BJ (cell line): ENCODE results near the gene ANKS3. TPM values are rescaled to one million over a fixed set of nuclear protein-coding genes. Genes with fewer than 3 reads are reported as not detected.

Source experiments
- CTCF ChIA-PET: fragments of 350-600 bp; formaldehyde crosslinking; extraction: SDS; loops from one replicate; lab custom pipeline; 2021; ENCODE audit warnings: antibody characterized with exemption, inconsistent platforms; lab: Yijun Ruan, JAX
- POLR2A ChIA-PET: fragments of 300-600 bp; sonication (Branson Sonifier 250); formaldehyde crosslinking; extraction: SDS; loops from one replicate; lab custom pipeline; 2021; ENCODE audit warnings: antibody characterized with exemption; lab: Charles Lee
- DNase-seq: peaks from one replicate; pipeline ENCODE4 v3.0.0-alpha.2; 2011; ENCODE audit warnings: low read depth
- H3K27me3 ChIP-seq: 2 replicates; pipeline ENCODE4 v1.6.0; 2011; ENCODE audit warnings: low read length; ENCODE audit not compliant: control insufficient read depth, insufficient read depth
- H3K36me3 ChIP-seq: 2 replicates; pipeline ENCODE4 v1.5.1; 2011; ENCODE audit warnings: low read length; ENCODE audit not compliant: control insufficient read depth, insufficient read depth
- H3K4me3 ChIP-seq: 2 replicates; pipeline ENCODE4 v1.5.1; 2011; ENCODE audit warnings: low read depth, mild to moderate bottlenecking, control low read depth, low read length
- polyA plus RNA-seq: library from polyadenylated mRNA; depleted of rRNA; stranded (reverse); fragments of >200 nt; gene quantifications from 2 replicates; pipeline ENCODE4 v1.2.3, GENCODE V29; 2011
- TF ChIP-seq, protein P1 (sequence below): IDR thresholded peaks from 2 replicates; pipeline ENCODE4 v1.5.1; 2011; ENCODE audit warnings: low read depth, mild to moderate bottlenecking, control low read depth, inconsistent platforms, low read length, moderate library complexity; ENCODE audit not compliant: insufficient read depth

The ANKS3 gene
- polyA plus RNA-seq, 1 experiment = 23.7 TPM

DNA sequence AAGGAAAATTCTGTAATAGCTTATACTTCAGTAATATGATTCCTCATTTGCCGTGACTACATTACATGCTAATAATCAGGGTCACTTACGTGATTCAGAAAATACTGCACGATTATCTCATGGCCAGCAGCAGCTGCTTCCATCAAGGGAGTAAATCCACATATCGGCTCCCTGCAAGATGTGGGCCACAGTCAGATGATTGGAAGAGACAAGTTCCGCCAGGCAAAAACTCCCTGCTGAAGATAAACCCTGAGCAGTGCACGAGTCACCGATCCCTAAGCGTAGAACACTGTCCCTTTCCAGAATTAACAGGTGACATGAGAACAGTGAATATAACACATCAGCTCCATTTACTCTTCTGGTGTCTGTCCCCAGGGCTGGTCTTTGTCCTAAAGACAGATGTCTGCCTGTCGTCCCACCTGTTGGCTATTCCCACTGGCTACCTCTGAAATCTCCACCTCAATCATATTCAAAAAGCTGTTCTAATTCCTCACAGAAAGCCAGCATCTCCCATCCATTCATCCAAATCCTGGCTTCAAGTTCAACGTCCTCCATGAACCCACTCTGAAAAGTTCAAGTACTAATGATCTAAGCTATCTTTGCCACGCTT is 9.3 kb downstream of the ANKS3 start:
- Histone ChIP-seq H3K36me3 (peaks cover 19% of the 10 kb centered on the region), H3K4me3 (no peak overlapping the region), H3K27me3 (no peaks in the 10 kb centered on the region)
- POLR2A ChIA-PET = no interaction called here
- DNase-seq = no peak
- CTCF ChIA-PET = interaction anchor here (1.2 to 1.5 kb wide), 2 partner anchors 11 to 14 kb away, joined by 3 read pairs; no protein-coding TSS in a partner anchor
- TF ChIP-seq, protein P1, sequence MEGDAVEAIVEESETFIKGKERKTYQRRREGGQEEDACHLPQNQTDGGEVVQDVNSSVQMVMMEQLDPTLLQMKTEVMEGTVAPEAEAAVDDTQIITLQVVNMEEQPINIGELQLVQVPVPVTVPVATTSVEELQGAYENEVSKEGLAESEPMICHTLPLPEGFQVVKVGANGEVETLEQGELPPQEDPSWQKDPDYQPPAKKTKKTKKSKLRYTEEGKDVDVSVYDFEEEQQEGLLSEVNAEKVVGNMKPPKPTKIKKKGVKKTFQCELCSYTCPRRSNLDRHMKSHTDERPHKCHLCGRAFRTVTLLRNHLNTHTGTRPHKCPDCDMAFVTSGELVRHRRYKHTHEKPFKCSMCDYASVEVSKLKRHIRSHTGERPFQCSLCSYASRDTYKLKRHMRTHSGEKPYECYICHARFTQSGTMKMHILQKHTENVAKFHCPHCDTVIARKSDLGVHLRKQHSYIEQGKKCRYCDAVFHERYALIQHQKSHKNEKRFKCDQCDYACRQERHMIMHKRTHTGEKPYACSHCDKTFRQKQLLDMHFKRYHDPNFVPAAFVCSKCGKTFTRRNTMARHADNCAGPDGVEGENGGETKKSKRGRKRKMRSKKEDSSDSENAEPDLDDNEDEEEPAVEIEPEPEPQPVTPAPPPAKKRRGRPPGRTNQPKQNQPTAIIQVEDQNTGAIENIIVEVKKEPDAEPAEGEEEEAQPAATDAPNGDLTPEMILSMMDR = no peak

DNA sequence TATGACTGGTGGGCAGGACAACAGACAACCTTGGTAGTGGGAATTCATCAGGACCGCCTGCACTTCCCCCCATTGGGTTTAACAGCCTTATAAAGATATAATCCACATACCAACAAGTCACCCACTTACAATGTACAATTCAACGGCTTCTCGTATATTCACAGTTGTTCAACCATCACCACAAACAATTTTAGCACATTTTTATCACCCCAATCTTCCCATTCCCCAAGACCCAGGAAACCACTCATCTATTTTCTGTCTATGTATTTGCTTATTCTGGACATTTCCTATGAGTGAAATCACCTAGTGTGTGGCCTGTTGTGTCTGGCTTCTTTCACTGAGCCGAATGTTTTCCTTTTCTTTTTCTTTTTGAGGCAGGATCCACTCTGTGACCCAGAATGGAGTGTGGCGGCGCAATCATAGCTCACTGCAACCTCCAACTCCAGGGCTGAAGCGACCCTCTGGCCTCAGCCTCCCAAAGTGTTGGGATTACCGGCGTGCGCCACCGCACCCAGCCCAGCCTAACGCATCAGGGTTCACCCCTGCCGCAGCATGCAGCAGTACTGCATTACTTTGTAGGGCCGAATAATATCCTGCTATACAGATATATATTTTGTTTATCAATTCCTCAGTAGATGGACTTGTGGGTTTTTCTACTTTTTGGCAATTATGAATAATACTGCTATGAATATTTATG is 10.9 kb downstream of the ANKS3 start:
- ChIA-PET CTCF (interaction anchor here (1.5 kb wide), 1 partner anchor 9 kb away, joined by 3 read pairs; no protein-coding TSS in a partner anchor), POLR2A (no interaction called here)
- Histone ChIP-seq H3K36me3 (peaks cover 18% of the 10 kb centered on the region), H3K4me3 (no peak overlapping the region), H3K27me3 (no peaks in the 10 kb centered on the region)
- TF ChIP-seq, protein P1 = no peak
- no peak for DNase-seq

DNA sequence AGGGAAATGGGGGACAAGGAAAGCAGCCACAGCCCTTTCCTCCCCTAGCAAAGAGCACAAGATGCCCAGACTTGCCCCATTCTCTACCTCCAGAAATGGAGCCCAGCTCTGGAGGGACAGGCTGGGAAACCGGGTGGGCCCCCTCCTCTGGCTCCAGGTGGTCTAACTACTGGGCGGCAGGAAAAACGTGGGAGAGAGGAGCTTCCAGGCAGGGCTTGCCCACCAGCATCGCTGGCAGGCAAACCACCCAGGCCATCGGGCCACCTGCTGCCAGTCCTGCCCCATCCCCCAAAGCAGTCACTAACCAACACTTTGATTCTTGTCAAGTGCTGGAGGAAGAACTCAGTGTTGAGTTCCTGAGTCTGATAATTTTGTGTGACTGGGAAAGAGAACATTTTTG is 15.6 kb downstream of the ANKS3 start:
- no peak for DNase-seq
- ChIA-PET CTCF (interaction anchor here (1.3 kb wide), 1 partner anchor 23 kb away, joined by 3 read pairs; no protein-coding TSS in a partner anchor), POLR2A (no interaction called here)
- H3K36me3 ChIP-seq = peaks cover 13% of the 10 kb centered on the region
- TF ChIP-seq, protein P1 = no peak
- no peak overlapping the region for H3K4me3 ChIP-seq
- H3K27me3 ChIP-seq = no peaks in the 10 kb centered on the region

DNA sequence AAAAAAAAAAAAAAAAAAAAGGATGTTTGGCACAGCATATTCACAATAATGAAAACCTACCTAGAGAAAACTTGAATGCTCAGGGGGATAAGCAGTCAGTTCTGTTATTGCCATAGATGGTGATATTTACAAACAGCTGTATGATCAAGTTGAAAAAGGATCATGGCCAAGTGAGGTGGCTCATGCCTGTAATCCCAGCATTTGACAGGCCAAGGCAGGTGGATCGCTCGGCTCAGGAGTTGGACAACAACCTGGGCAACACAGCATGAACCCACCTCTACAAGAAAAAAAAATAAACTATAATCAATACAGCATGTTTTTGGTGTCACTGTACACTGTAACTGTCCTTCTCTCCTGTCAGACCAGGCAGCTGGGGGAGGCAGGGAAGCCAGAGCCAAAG is 19.1 kb downstream of the ANKS3 start:
- no peaks in the 10 kb centered on the region for H3K27me3 ChIP-seq
- TF ChIP-seq, protein P1 = no peak
- no peak overlapping the region for H3K4me3 ChIP-seq
- ChIA-PET POLR2A (no interaction called here), CTCF (interaction anchor here (1.0 kb wide), 1 partner anchor 16 kb away, joined by 3 read pairs; no protein-coding TSS in a partner anchor)
- DNase-seq = no peak
- peaks cover 13% of the 10 kb centered on the region for H3K36me3 ChIP-seq
